GM21825 (cell line): ENCODE measurements around the gene VAV2.
A peak's percentile ranks its signal among the peaks of the same experiment; 100 is the strongest.

ENCODE experiments used
- ATAC-seq: cut with Tn5 transposase; IDR thresholded peaks from one replicate; pipeline ENCODE4 v1.9.1; 2021; ENCODE audit warnings: mild to moderate bottlenecking, moderate library complexity; ENCODE audit not compliant: unreplicated experiment

The VAV2 gene, protein sequence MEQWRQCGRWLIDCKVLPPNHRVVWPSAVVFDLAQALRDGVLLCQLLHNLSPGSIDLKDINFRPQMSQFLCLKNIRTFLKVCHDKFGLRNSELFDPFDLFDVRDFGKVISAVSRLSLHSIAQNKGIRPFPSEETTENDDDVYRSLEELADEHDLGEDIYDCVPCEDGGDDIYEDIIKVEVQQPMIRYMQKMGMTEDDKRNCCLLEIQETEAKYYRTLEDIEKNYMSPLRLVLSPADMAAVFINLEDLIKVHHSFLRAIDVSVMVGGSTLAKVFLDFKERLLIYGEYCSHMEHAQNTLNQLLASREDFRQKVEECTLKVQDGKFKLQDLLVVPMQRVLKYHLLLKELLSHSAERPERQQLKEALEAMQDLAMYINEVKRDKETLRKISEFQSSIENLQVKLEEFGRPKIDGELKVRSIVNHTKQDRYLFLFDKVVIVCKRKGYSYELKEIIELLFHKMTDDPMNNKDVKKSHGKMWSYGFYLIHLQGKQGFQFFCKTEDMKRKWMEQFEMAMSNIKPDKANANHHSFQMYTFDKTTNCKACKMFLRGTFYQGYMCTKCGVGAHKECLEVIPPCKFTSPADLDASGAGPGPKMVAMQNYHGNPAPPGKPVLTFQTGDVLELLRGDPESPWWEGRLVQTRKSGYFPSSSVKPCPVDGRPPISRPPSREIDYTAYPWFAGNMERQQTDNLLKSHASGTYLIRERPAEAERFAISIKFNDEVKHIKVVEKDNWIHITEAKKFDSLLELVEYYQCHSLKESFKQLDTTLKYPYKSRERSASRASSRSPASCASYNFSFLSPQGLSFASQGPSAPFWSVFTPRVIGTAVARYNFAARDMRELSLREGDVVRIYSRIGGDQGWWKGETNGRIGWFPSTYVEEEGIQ

DNA sequence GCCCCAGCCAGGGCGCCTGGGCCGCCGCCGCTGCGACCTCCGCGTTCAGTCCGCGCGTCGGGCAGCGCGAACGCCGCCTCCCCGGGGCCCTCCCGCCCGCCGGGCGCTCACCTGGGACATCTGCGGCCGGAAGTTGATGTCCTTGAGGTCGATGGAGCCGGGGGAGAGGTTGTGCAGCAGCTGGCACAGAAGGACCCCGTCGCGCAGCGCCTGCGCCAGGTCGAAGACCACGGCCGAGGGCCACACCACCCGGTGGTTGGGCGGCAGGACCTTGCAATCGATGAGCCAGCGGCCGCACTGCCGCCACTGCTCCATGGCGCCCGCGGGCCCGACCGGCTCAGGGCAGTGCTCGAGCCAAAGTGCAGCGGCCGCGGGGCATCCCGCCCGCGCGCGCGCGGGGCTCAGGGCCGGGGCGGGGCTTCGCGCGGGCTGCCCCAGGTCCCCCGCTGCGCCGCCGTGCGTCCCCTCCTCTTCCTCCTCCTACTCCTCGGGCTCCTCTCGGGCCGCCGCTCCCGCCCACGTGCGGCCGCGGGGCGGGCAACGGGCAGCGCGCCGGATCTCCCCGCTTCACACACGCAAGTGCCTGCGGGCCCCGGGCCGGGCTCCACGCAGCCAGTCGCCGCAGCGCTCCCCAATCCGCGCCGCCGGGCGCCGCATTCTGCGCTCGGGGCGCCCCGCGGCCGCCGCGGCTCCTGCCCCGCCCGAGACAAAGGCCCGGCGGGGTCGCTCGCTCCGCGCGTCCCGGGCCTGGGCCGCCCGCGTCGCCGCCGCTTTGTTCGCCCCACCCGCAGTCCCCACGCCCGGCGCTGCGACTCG, at the start of gene VAV2:
Gene VAV2, minus strand, starts transcription at position 361 of the 816 bp plus-strand sequence. Its CDS starts 46 bp downstream, at position 315.
- peak; percentile 35 for ATAC-seq

DNA sequence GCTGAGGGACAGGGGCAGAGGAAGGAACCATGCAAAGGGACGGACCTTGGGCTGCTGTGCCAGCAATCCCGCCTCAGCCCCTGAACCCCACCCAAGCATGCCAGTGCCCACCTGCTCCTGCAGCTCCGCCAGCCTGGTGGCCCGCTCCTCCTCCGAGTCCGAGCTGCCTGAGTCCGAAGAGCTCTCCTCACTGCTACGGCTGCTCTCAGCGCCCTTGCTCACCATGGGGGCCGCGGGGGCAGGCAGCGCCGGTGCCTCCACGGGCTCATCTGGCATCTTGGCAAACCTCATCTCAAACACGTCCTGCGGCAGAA, 49.5 kb upstream of the VAV2 start:
- ATAC-seq: no peak

DNA sequence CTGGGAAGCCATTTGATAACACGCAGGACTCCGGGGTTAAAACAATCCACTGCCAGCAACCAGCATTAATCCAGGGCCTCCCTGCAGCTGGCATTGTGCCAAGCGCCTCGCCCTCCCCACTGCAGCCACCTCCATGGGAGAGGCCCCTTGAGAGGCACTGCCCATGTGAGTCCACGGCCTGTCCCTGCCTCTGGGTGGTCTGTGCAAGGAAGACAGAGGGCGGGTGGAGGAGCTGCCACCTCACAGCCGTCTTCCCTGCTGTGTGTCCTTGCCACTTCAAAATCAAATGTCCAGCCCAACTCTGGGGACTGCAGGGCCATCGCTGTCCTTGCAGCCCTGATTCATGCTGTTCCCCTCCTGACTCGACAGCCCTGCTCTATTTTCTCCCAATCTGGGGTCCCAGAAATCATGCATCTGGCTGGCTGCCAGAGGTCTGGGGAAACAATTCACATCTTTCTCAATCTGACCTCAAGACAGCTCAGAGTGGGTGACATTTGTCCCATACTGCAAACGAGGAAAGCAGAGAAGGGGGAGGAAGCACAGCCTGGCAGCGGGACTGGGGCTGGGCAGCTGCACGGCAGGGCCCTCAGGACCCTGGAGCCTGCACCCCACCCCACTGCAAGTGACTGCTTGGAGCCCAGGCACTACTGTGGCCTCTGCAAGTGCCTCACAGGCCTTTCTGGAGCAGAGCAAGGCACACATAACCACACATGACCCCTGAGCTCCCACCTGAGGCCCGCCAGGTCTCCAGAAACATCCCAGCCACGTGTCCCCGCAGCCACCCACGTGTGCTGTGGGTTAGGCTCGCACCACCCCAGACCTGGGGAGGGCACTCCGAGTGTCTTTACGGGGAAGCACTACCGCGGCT, 48.9 kb upstream of the VAV2 start:
- ATAC-seq: no peak

DNA sequence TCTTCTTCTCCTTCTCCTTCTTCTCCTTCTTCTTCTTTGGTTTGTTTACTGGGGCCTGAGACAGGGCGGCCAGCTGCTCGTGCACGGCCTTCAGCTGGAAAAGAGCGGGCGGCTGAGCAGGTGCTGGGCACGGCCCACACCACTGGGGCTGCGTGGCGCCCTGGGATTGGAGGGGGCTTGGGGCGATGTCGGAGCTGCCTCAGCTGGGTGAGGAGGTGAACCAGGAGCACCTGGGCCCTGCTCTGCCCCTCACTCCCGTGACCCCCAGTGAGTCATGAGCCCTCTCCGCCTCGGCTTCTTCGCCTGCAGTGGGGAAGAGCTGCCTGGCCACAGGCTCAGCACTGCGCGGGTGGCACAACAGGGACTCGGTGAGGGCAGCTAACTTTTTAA, 48.0 kb upstream of the VAV2 start:
- ATAC-seq: no peak

GRCh38 chr9:134039386-134040175, 47.5 kb upstream of the VAV2 start:
- no peak for ATAC-seq

DNA sequence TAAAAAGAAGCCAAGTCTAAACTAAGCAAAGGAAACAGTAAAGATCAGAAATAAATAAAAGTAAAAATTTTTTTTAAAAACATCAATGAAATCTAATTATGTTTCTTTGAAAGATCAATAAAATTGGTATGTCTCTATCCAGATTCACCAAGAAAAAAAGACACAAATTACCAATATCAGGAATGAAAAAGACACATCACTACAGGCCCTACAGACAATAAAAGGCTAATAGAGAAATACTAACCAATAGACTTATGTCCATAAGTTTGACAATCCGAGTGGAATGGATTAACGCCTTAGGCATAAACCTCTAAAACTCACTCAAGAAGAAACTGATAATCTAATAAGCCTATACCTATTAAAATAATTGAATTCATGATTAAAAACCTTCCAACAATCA, 45.5 kb upstream of the VAV2 start:
- ATAC-seq: no peak

- ATAC-seq: no peak
Observed at GRCh38 chr9:134036130-134036529, 44.0 kb upstream of the VAV2 start.

GRCh38 chr9:134035041-134036039, 43.2 kb upstream of the VAV2 start:
- no peak for ATAC-seq

GRCh38 chr9:134034215-134035040, 42.3 kb upstream of the VAV2 start:
- ATAC-seq: no peak

DNA sequence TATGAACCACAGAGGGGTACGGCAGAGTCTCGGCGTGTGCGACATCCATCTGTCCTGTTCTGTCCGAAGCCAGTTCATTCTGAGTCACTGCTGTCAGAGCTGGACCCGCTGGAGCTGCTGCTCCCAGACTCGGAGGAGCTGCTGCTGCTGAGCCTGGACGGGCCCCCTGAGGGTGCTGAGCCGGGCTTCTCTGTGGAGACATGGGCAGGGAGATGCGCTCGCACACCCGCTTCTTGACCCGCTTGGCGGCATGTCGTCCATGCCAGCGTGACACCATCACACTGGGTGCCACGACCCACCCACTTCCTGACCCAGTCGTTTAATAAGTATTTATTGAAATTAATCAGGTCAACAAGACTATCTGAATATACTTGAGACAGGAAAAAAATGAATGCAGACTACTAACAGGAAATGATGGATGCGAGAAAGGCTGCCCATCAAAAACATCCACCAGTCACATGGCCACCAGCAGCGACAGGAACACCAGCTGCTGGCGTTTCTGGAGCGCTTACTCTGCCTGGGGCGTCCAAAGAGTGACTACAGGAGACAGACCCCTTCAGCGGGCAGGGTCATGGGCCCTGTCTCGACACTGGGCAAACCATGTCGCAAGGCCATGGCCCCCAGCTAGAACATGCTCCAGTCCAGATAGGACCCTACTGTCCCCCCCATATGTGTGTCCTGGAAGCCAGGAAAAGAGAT, 41.5 kb upstream of the VAV2 start:
- ATAC-seq: no peak

- ATAC-seq: no peak
Observed at GRCh38 chr9:134032456-134033222, 40.5 kb upstream of the VAV2 start.

DNA sequence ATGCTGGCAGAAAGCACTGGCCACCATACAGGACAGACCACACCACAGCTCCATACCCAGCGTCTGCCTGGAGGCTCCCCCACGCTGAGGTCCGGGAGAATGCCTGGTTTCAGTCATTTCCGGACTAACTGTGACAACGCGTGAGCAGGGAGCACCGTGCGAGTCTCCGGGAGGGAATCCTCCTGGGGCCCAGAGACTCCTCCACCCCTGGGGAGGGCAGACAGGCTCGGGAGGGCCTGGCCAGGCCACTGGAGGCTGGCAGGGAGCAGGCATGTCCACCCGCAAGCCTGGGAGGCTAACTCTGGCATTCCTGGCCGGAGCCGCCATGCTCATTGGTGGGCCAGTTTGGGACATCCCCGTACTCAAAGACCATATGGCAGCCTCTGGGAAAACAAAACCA, 39.7 kb upstream of the VAV2 start:
- ATAC-seq: no peak

- no peak for ATAC-seq
Observed at GRCh38 chr9:134030821-134031470, 38.8 kb upstream of the VAV2 start.

GRCh38 chr9:134029248-134030226, 37.4 kb upstream of the VAV2 start:
- no peak for ATAC-seq
